Panc1 (cell line): Measurements from ENCODE around the gene ZNF550. TPM values are rescaled to one million over a fixed set of nuclear protein-coding genes. Genes with fewer than 3 reads are reported as not detected.

Experiments used
- ATAC-seq: fragments of 200-7000 bp; cut with Tn5 transposase; 2 replicates; pipeline ENCODE4 v1.9.1; 2020; ENCODE audit warnings: mild to moderate bottlenecking, moderate library complexity
- BruUV-seq: library from RNA; stranded (reverse); fragments of 400-500 nt; replicated peaks from 2 replicates; lab custom pipeline; 2021; lab: Mats Ljungman, UMichigan
- CTCF ChIA-PET: fragments of 300-600 bp; sonication (Branson Sonifier 250); formaldehyde crosslinking; loops from one replicate; lab custom pipeline; 2022; ENCODE audit warnings: antibody characterized with exemption; lab: Charles Lee
- POLR2A ChIA-PET: fragments of 300-600 bp; sonication (Branson Sonifier 250); formaldehyde crosslinking; loops from one replicate; lab custom pipeline; 2022; ENCODE audit warnings: antibody characterized with exemption; lab: Charles Lee
- DNase-seq: peaks from one replicate; pipeline ENCODE4 v3.0.0-alpha.2; 2010; ENCODE audit warnings: low read depth, low spot score
- H3K27ac ChIP-seq: 2 replicates; pipeline ENCODE4 v1.5.1; 2011; ENCODE audit warnings: mild to moderate bottlenecking, low read length, inconsistent platforms
- H3K27me3 ChIP-seq: fragments of 200-500 bp; sonication (Bioruptor generic); 2 replicates; pipeline ENCODE4 v1.6.0; 2014; ENCODE audit warnings: low read length, inconsistent platforms; ENCODE audit not compliant: control insufficient read depth, insufficient read depth
- H3K36me3 ChIP-seq: fragments of 200-500 bp; sonication (Bioruptor generic); 2 replicates; pipeline ENCODE4 v1.5.1; 2014; ENCODE audit warnings: inconsistent platforms, mild to moderate bottlenecking, low read length, moderate library complexity; ENCODE audit not compliant: control insufficient read depth, insufficient read depth
- H3K4me1 ChIP-seq: 2 replicates; pipeline ENCODE4 v1.5.1; 2011; ENCODE audit warnings: inconsistent platforms, mild to moderate bottlenecking, low read length, moderate library complexity; ENCODE audit not compliant: control insufficient read depth, insufficient read depth
- H3K4me3 ChIP-seq, 2 experiments: 2 replicates each; pipeline ENCODE4 v1.5.1; 2011 to 2012; ENCODE audit warnings: low read depth in 2 of 2, low read length in 2 of 2, mild to moderate bottlenecking in 2 of 2, inconsistent platforms in 1 of 2, moderate library complexity in 1 of 2
- H3K9me3 ChIP-seq: fragments of 200-500 bp; sonication (Bioruptor generic); 2 replicates; pipeline ENCODE4 v1.5.1; 2014; ENCODE audit warnings: low read depth, mild to moderate bottlenecking, inconsistent platforms, low read length, moderate library complexity; ENCODE audit not compliant: control insufficient read depth, insufficient read depth
- POLR2AphosphoS5 ChIP-seq: IDR thresholded peaks from 2 replicates; pipeline ENCODE4 v1.6.1; 2012; ENCODE audit warnings: mild to moderate bottlenecking, low read depth, low read length, moderate library complexity
- SIN3A ChIP-seq: IDR thresholded peaks from 2 replicates; pipeline ENCODE4 v1.6.1; 2012; ENCODE audit warnings: low read depth, mild to moderate bottlenecking, low read length, moderate library complexity, borderline replicate concordance; ENCODE audit not compliant: insufficient read depth
- TCF7L2 ChIP-seq: IDR thresholded peaks from 2 replicates; pipeline ENCODE4 v1.6.1; 2011; ENCODE audit warnings: mild to moderate bottlenecking, low read depth, low read length, inconsistent platforms
- in situ Hi-C: cut with HindIII; loops from 2 replicates; pipeline ENCODE4 v1.10.0; 2016; ENCODE audit warnings: low sequenced_read_pairs, low pct_unique_long_range_greater_than_20kb
- intact Hi-C: fragments of 100-400 bp; cut with micrococcal nuclease; formaldehyde crosslinking; loops from one replicate; pipeline ENCODE4 v1.10.0; 2022; ENCODE audit not compliant: unreplicated experiment
- total RNA-seq: library from RNA; stranded (reverse); gene quantifications from one replicate; pipeline ENCODE4 v1.2.1, GENCODE V29; 2021; ENCODE audit not compliant: unreplicated experiment
- TF ChIP-seq, protein P1 (sequence below): fragments of 450-650 bp; IDR thresholded peaks from 2 replicates; pipeline ENCODE4 v1.5.1; 2017; ENCODE audit warnings: mild to moderate bottlenecking
- TF ChIP-seq, protein P2 (sequence below), 2 experiments: IDR thresholded peaks; 2 replicates each; pipeline ENCODE4 v1.6.1; 2011 to 2012; ENCODE audit warnings: low read depth in 2 of 2, control low read depth in 1 of 2, low read length in 1 of 2, mild to moderate bottlenecking in 1 of 2, moderate library complexity in 1 of 2; ENCODE audit not compliant: insufficient read depth in 1 of 2

Gene ZNF550
- total RNA-seq, 1 experiment from 2014 or later = 15.1 TPM

- DNase-seq (no peak), ATAC-seq (peak; percentile 45)
- Histone ChIP-seq H3K27ac (peak overlapping the region; percentile 79), H3K4me3 (peak overlapping the region; percentile 89 to 93), H3K27me3 (no peaks in the 10 kb centered on the region), H3K4me1 (peaks cover 7% of the 10 kb centered on the region), H3K36me3 (no peaks in the 10 kb centered on the region), H3K9me3 (peaks cover 35% of the 10 kb centered on the region; the same call in 1 of the 2 replicates)
- POLR2A ChIA-PET = no interaction called here
- CTCF ChIA-PET = no interaction called here
- intact Hi-C loops (no loop called here), in situ Hi-C loops (no loop called here)
- TF ChIP-seq, protein P1, sequence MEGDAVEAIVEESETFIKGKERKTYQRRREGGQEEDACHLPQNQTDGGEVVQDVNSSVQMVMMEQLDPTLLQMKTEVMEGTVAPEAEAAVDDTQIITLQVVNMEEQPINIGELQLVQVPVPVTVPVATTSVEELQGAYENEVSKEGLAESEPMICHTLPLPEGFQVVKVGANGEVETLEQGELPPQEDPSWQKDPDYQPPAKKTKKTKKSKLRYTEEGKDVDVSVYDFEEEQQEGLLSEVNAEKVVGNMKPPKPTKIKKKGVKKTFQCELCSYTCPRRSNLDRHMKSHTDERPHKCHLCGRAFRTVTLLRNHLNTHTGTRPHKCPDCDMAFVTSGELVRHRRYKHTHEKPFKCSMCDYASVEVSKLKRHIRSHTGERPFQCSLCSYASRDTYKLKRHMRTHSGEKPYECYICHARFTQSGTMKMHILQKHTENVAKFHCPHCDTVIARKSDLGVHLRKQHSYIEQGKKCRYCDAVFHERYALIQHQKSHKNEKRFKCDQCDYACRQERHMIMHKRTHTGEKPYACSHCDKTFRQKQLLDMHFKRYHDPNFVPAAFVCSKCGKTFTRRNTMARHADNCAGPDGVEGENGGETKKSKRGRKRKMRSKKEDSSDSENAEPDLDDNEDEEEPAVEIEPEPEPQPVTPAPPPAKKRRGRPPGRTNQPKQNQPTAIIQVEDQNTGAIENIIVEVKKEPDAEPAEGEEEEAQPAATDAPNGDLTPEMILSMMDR = no peak
- TF ChIP-seq TCF7L2 (no peak), SIN3A (no peak)
- BruUV-seq = no TSS peak
These were observed 407 bp upstream of the ZNF550 start for GRCh38 chr19:57560049-57560491.

DNA sequence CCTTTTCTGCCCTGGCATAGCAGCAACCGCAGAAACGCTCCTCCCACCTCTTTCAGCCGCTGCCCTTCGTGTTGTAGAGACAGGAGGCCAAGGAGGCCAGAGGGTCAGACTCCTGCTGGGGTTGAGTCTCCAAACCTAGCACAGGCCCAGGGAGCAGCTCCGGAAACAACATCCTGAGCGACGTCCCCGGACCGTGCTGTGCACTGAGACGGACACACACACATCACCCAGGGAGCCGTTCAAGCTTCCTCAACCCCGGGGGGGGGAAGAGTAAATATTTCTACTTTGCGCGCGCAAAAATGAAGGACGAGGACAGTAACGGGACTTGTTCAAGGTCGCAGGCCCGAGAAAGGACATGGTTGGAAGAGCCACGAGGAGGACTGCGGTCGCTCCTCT, 657 bp downstream of the ZNF550 start:
- ChIA-PET POLR2A (no interaction called here), CTCF (no interaction called here)
- intact Hi-C loops = no loop called here
- DNase-seq (no peak), ATAC-seq (peak; percentile 64)
- no TSS peak for BruUV-seq
- in situ Hi-C loops = no loop called here
- TF ChIP-seq TCF7L2 (no peak), POLR2AphosphoS5 (no peak), SIN3A (no peak)
- TF ChIP-seq, protein P1 = no peak
- TF ChIP-seq, protein P2, sequence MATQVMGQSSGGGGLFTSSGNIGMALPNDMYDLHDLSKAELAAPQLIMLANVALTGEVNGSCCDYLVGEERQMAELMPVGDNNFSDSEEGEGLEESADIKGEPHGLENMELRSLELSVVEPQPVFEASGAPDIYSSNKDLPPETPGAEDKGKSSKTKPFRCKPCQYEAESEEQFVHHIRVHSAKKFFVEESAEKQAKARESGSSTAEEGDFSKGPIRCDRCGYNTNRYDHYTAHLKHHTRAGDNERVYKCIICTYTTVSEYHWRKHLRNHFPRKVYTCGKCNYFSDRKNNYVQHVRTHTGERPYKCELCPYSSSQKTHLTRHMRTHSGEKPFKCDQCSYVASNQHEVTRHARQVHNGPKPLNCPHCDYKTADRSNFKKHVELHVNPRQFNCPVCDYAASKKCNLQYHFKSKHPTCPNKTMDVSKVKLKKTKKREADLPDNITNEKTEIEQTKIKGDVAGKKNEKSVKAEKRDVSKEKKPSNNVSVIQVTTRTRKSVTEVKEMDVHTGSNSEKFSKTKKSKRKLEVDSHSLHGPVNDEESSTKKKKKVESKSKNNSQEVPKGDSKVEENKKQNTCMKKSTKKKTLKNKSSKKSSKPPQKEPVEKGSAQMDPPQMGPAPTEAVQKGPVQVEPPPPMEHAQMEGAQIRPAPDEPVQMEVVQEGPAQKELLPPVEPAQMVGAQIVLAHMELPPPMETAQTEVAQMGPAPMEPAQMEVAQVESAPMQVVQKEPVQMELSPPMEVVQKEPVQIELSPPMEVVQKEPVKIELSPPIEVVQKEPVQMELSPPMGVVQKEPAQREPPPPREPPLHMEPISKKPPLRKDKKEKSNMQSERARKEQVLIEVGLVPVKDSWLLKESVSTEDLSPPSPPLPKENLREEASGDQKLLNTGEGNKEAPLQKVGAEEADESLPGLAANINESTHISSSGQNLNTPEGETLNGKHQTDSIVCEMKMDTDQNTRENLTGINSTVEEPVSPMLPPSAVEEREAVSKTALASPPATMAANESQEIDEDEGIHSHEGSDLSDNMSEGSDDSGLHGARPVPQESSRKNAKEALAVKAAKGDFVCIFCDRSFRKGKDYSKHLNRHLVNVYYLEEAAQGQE (IDR thresholded peaks at IDR 0.05; ENCODE audit: insufficient read depth in 1 of 2, low read depth in 2 of 2, low read length in 1 of 2) = no peak
- Histone ChIP-seq H3K4me1 (peaks cover 7% of the 10 kb centered on the region), H3K36me3 (no peaks in the 10 kb centered on the region), H3K4me3 (peak overlapping the region; percentile 89 to 93), H3K9me3 (peaks cover 29% of the 10 kb centered on the region; the same call in 1 of the 2 replicates), H3K27me3 (no peaks in the 10 kb centered on the region), H3K27ac (peak overlapping the region; percentile 79)
